Measurements from ENCODE around the gene ATP2C2. TPM values are rescaled to one million over a fixed set of nuclear protein-coding genes. Genes with fewer than 3 reads are reported as not detected.

ATP2C2 gene
- total RNA-seq, 1 experiment from 2014 or later: 0.67 TPM

GRCh38 chr16:84482001-84482891 is 113.9 kb downstream of the ATP2C2 start:
- no peaks in the 10 kb centered on the region for H3K27me3 ChIP-seq (ENCODE audit: control insufficient read depth, insufficient read depth, low read length)
- H3K4me1 ChIP-seq (ENCODE audit: control insufficient read depth, insufficient read depth, low read length): no peaks in the 10 kb centered on the region
- DNase-seq (ENCODE audit: low read depth, low spot score) (no peak), ATAC-seq (no peak)
- no peaks in the 10 kb centered on the region for H3K9me3 ChIP-seq (ENCODE audit: control insufficient read depth, insufficient read depth, low read depth, low read length)
- in situ Hi-C loops (cut with HindIII; ENCODE audit: low pct_unique_long_range_greater_than_20kb, low sequenced_read_pairs) (no loop called here), intact Hi-C loops (cut with micrococcal nuclease; ENCODE audit: unreplicated experiment) (loop anchor here (10.0 kb wide), 1 partner anchor 297 kb away; the partner anchor contains the start of gene TAF1C)
- ChIA-PET CTCF (no interaction called here), POLR2A (no interaction called here)
- H3K4me3 ChIP-seq (ENCODE audit: low read depth in 2 of 2, low read length in 2 of 2): no peak overlapping the region
- BruUV-seq (replicated peaks): no TSS peak
- H3K36me3 ChIP-seq (ENCODE audit: control insufficient read depth, insufficient read depth, low read length): no peaks in the 10 kb centered on the region
- no peak for TF ChIP-seq REST (IDR thresholded peaks at IDR 0.05; ENCODE audit: insufficient read depth in 1 of 2, low read depth in 2 of 2, low read length in 1 of 2)
- TF ChIP-seq CTCF (IDR thresholded peaks at IDR 0.05): no peak
- TF ChIP-seq SIN3A (IDR thresholded peaks at IDR 0.05; ENCODE audit: borderline replicate concordance, insufficient read depth, low read depth, low read length): no peak
- TF ChIP-seq POLR2AphosphoS5 (IDR thresholded peaks at IDR 0.05; ENCODE audit: low read depth, low read length): no peak
- TF ChIP-seq TCF7L2 (IDR thresholded peaks at IDR 0.05; ENCODE audit: low read depth, low read length): no peak
- H3K27ac ChIP-seq (ENCODE audit: low read length): no peak overlapping the region

GRCh38 chr16:84482951-84483881 is 114.9 kb downstream of the ATP2C2 start:
- BruUV-seq (replicated peaks): no TSS peak
- CTCF ChIA-PET: no interaction called here
- POLR2A ChIA-PET: no interaction called here

More at GRCh38 chr16:84482951-84483881, 114.9 kb downstream of the ATP2C2 start:
- TF ChIP-seq REST (IDR thresholded peaks at IDR 0.05; ENCODE audit: insufficient read depth in 1 of 2, low read depth in 2 of 2, low read length in 1 of 2) (no peak), TCF7L2 (IDR thresholded peaks at IDR 0.05; ENCODE audit: low read depth, low read length) (no peak), POLR2AphosphoS5 (IDR thresholded peaks at IDR 0.05; ENCODE audit: low read depth, low read length) (no peak), CTCF (IDR thresholded peaks at IDR 0.05) (no peak), SIN3A (IDR thresholded peaks at IDR 0.05; ENCODE audit: borderline replicate concordance, insufficient read depth, low read depth, low read length) (no peak)
- in situ Hi-C loops (cut with HindIII; ENCODE audit: low pct_unique_long_range_greater_than_20kb, low sequenced_read_pairs) (no loop called here), intact Hi-C loops (cut with micrococcal nuclease; ENCODE audit: unreplicated experiment) (loop anchor here (10.0 kb wide), 1 partner anchor 298 kb away; the partner anchor contains the start of gene TAF1C)
- no peaks in the 10 kb centered on the region for H3K27me3 ChIP-seq (ENCODE audit: control insufficient read depth, insufficient read depth, low read length)
- no peak for ATAC-seq
- H3K27ac ChIP-seq (ENCODE audit: low read length): no peak overlapping the region
- H3K36me3 ChIP-seq (ENCODE audit: control insufficient read depth, insufficient read depth, low read length): no peaks in the 10 kb centered on the region
- H3K4me3 ChIP-seq (ENCODE audit: low read depth in 2 of 2, low read length in 2 of 2): no peak overlapping the region
- no peak for DNase-seq (ENCODE audit: low read depth, low spot score)
- no peaks in the 10 kb centered on the region for H3K4me1 ChIP-seq (ENCODE audit: control insufficient read depth, insufficient read depth, low read length)
- no peaks in the 10 kb centered on the region for H3K9me3 ChIP-seq (ENCODE audit: control insufficient read depth, insufficient read depth, low read depth, low read length)

Measured in Panc1 (cell line).